Measurements from ENCODE around the gene HOMER2. TPM values are rescaled to one million over a fixed set of nuclear protein-coding genes. Genes with fewer than 3 reads are reported as not detected.

Gene HOMER2
- total and polyA plus RNA-seq, 2 of the 4 experiments (the other 2 are of a cell fraction): 0.54 to 0.79 TPM

GRCh38 chr15:82877825-82878224, 74.7 kb downstream of the HOMER2 start:
- H3K79me1 ChIP-seq (ENCODE audit: low read depth in 1 of 2, low read length in 2 of 2): no peaks in the 10 kb centered on the region
- H3K9me3 ChIP-seq (ENCODE audit: control insufficient read depth, insufficient read depth, low read length): no peaks in the 10 kb centered on the region
- H4K5ac ChIP-seq (ENCODE audit: low read depth, low read length): no peak overlapping the region
- dilution Hi-C loops (cut with HindIII; ENCODE audit: low sequenced_read_pairs, unreplicated experiment) (no loop called here), in situ Hi-C loops (cut with MboI; ENCODE audit: low sequenced_read_pairs) (no loop called here), intact Hi-C loops (cut with micrococcal nuclease) (no loop called here)
- H2BK20ac ChIP-seq (ENCODE audit: low read depth, low read length): no peak overlapping the region
- BruUV-seq (replicated peaks): no TSS peak
- DNase-seq: no peak
- H3K18ac ChIP-seq (ENCODE audit: low read depth, low read length): no peak overlapping the region
- H2BK120ac ChIP-seq (ENCODE audit: low read depth, low read length): no peak overlapping the region
- TF ChIP-seq CTCF (conservative IDR thresholded peaks at IDR 0.05; ENCODE audit: low read depth, low read length): no peak
- TF ChIP-seq RFX5 (IDR thresholded peaks at IDR 0.05; ENCODE audit: low read depth, low read length): no peak
- TF ChIP-seq SMC3 (IDR thresholded peaks at IDR 0.05; ENCODE audit: low read depth, low read length): no peak
- no peak for TF ChIP-seq RAD21 (IDR thresholded peaks at IDR 0.05; ENCODE audit: low read length)
- TF ChIP-seq NFE2L2 (IDR thresholded peaks at IDR 0.05; ENCODE audit: low read depth, low read length): no peak
- no peak for TF ChIP-seq MXI1 (IDR thresholded peaks at IDR 0.05; ENCODE audit: borderline replicate concordance, low read depth, low read length)
- TF ChIP-seq USF2 (IDR thresholded peaks at IDR 0.05; ENCODE audit: low read depth, low read length): no peak
- no peak for TF ChIP-seq RCOR1 (IDR thresholded peaks at IDR 0.05; ENCODE audit: insufficient replicate concordance, low read length)
- no peak for TF ChIP-seq MAFK (IDR thresholded peaks at IDR 0.05; ENCODE audit: low read depth, low read length)
- no peak for TF ChIP-seq BHLHE40 (IDR thresholded peaks at IDR 0.05; ENCODE audit: low read depth, low read length)
- TF ChIP-seq POLR2A (IDR thresholded peaks at IDR 0.05; ENCODE audit: low read depth, low read length): no peak
- TF ChIP-seq MAZ (IDR thresholded peaks at IDR 0.05; ENCODE audit: borderline replicate concordance, low read depth, low read length): no peak
- TF ChIP-seq, protein P1, sequence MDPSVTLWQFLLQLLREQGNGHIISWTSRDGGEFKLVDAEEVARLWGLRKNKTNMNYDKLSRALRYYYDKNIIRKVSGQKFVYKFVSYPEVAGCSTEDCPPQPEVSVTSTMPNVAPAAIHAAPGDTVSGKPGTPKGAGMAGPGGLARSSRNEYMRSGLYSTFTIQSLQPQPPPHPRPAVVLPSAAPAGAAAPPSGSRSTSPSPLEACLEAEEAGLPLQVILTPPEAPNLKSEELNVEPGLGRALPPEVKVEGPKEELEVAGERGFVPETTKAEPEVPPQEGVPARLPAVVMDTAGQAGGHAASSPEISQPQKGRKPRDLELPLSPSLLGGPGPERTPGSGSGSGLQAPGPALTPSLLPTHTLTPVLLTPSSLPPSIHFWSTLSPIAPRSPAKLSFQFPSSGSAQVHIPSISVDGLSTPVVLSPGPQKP (IDR thresholded peaks at IDR 0.05; ENCODE audit: borderline replicate concordance, low read depth, low read length): no peak
- no peak for TF ChIP-seq FOS (IDR thresholded peaks at IDR 0.05; ENCODE audit: low read depth, low read length)
- no peak for TF ChIP-seq CEBPB (IDR thresholded peaks at IDR 0.05; ENCODE audit: low read depth, low read length)
- TF ChIP-seq CHD1 (IDR thresholded peaks at IDR 0.05; ENCODE audit: low read depth, low read length): no peak
- ChIA-PET CTCF (interaction anchor here (1.9 kb wide), 1 partner anchor 27 kb away, joined by 4 read pairs; no protein-coding TSS in a partner anchor), POLR2A (ENCODE audit: unreplicated experiment) (no interaction called here)
- no peak overlapping the region for H3K14ac ChIP-seq (replicated peaks; ENCODE audit: low read depth, low read length)
- H3K4me3 ChIP-seq (ENCODE audit: insufficient read depth, low read depth, low read length): no peak overlapping the region
- no peak overlapping the region for H2AK5ac ChIP-seq (ENCODE audit: low read depth, low read length)
- 0 out of 2 replicates have a peak, but pooled peaks cover 2% of the 10 kb centered on the region for H3K27me3 ChIP-seq (ENCODE audit: control insufficient read depth, insufficient read depth, low read length)
- no peak overlapping the region for H2AK9ac ChIP-seq (replicated peaks; ENCODE audit: low read depth, low read length, poor library complexity)
- H3K56ac ChIP-seq (ENCODE audit: extremely low read depth, insufficient read depth, low read length): no peak overlapping the region
- H3K4ac ChIP-seq (ENCODE audit: low read depth, low read length): no peak overlapping the region
- no peak overlapping the region for H4K8ac ChIP-seq (ENCODE audit: low read depth in 2 of 2, low read length in 2 of 2)
- no CpG with 5 or more reads among the region's 2 CpGs for WGBS, 2 experiments (ENCODE audit: extremely low coverage in 2 of 2, insufficient read length in 1 of 2)
- no peak overlapping the region for H2BK15ac ChIP-seq (ENCODE audit: low read depth, low read length)
- ATAC-seq (ENCODE audit: low read depth): no peak
- no peak overlapping the region for H4K91ac ChIP-seq (ENCODE audit: insufficient read depth, low read depth, low read length)
- no peak overlapping the region for H3K27ac ChIP-seq (ENCODE audit: insufficient read depth, low read length)
- no peaks in the 10 kb centered on the region for H4K20me1 ChIP-seq (ENCODE audit: insufficient read depth, low read length)
- no peak overlapping the region for H2BK5ac ChIP-seq (ENCODE audit: low read depth, low read length, poor library complexity, severe bottlenecking)
- H3K9ac ChIP-seq (ENCODE audit: low read depth, low read length): no peak overlapping the region
- no peak overlapping the region for H3K4me2 ChIP-seq (ENCODE audit: low read depth, low read length)
- H3K23ac ChIP-seq (ENCODE audit: low read depth, low read length): no peak overlapping the region
- peaks cover 4% of the 10 kb centered on the region; the same call in 1 of the 2 replicates for H3K9me1 ChIP-seq (ENCODE audit: insufficient read depth, low read length)
- no peak overlapping the region for H2AFZ ChIP-seq (replicated peaks; ENCODE audit: low read length, poor library complexity)
- H3K36me3 ChIP-seq (ENCODE audit: control insufficient read depth, insufficient read depth, low read length): no peaks in the 10 kb centered on the region
- 0 out of 2 replicates have a peak, but pooled peaks cover 1% of the 10 kb centered on the region for H3K4me1 ChIP-seq (ENCODE audit: control insufficient read depth, insufficient read depth, low read length)
